GM23248 (cell line): Measurements from ENCODE around the gene USP9X.

Experiments
- EZH2 ChIP-seq: fragments of 200-600 bp; sonication (generic); IDR thresholded peaks from 2 replicates; pipeline ENCODE4 v1.6.1; 2018; ENCODE audit warnings: antibody characterized with exemption, mild to moderate bottlenecking; ENCODE audit not compliant: insufficient read depth, poor library complexity, severe bottlenecking
- EZH2phosphoT487 ChIP-seq: fragments of 200-600 bp; sonication (generic); IDR thresholded peaks from 2 replicates; pipeline ENCODE4 v1.6.1; 2018; ENCODE audit warnings: antibody characterized with exemption, moderate library complexity, mild to moderate bottlenecking, low read depth; ENCODE audit not compliant: insufficient read depth

DNA sequence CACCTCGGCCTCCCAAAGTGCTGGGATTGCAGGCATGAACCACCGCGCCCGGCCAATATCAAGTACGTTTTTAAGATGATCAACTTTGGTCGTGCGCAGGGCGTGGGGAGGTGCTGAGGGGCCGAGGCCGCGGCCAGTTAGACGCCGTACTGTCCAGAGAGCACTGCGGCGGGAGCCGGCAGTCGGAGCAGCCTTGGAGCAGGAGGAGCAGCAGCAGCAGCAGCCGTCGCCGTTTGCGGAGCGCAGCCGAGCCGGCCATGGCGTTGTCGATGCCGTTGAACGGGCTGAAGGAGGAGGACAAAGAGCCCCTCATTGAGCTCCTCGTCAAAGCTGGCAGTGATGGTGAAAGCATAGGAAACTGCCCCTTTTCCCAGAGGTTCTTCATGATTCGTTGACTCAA, 8.5 kb upstream of the USP9X start:
- TF ChIP-seq EZH2 (no peak), EZH2phosphoT487 (no peak)
